ENCODE results near the gene ARGFX. TPM values are rescaled to one million over a fixed set of nuclear protein-coding genes. Genes with fewer than 3 reads are reported as not detected.

ARGFX gene
- total RNA-seq = not detected

DNA sequence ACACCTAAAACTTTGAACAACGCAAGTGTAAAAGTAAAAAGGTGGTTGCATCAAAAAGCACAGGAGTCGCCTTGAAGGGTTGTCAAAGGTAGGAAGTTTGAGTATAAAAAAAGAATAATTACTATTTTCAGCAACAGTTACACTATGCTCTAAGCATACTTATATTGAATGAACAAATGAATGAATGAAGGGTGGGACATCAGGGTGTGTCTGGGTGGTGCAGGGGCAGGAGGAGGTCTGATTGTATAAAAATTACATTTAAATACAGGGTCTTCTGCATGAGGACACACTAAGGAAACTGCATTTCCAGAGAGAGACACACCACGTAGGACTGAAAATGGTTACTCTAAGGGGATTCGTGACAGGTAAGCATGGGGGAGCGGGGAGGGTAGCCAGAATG is at the start of gene ARGFX:
ARGFX (plus strand) TSS at position 301 of the 400 bp plus-strand sequence. CDS start 2,765 bp downstream, outside the sequence.
- Histone ChIP-seq H3K9me3 (no peaks in the 10 kb centered on the region), H3K4me3 (no peak within 1 kb of the TSS), H3K27me3 (replicated peaks; ENCODE audit: insufficient read depth) (no peaks in the 10 kb centered on the region), H3K27ac (no peak within 1 kb of the TSS), H3K36me3 (no peaks in the 10 kb centered on the region), H3K4me1 (replicated peaks) (no peaks in the 10 kb centered on the region)
- WGBS = 94% methylated on average over 5 of the region's 5 CpGs
- no peak for TF ChIP-seq POLR2AphosphoS5 (IDR thresholded peaks at IDR 0.05)
- no peak for TF ChIP-seq CTCF (IDR thresholded peaks at IDR 0.05)
- TF ChIP-seq POLR2A (IDR thresholded peaks at IDR 0.05) = no peak
- intact Hi-C loops (cut with DNase I) = no loop called here
- no peak for DNase-seq (ENCODE audit: low spot score)

- TF ChIP-seq POLR2A (IDR thresholded peaks at IDR 0.05) (no peak), CTCF (IDR thresholded peaks at IDR 0.05) (no peak), POLR2AphosphoS5 (IDR thresholded peaks at IDR 0.05) (no peak)
- no peaks in the 10 kb centered on the region for H3K9me3 ChIP-seq
- 77% methylated on average over 5 of the region's 5 CpGs for WGBS
- no peak overlapping the region for H3K27ac ChIP-seq
- no peaks in the 10 kb centered on the region for H3K36me3 ChIP-seq
- H3K4me1 ChIP-seq (replicated peaks) = no peaks in the 10 kb centered on the region
- no peaks in the 10 kb centered on the region for H3K27me3 ChIP-seq (replicated peaks; ENCODE audit: insufficient read depth)
- H3K4me3 ChIP-seq = no peak overlapping the region
- no peak for DNase-seq (ENCODE audit: low spot score)
- intact Hi-C loops (cut with DNase I) = no loop called here
Measured at GRCh38 chr3:121517953-121518655, 49.6 kb upstream of the ARGFX start.

GRCh38 chr3:121520510-121520909 is 47.2 kb upstream of the ARGFX start:
- 97% methylated on average over 3 of the region's 3 CpGs for WGBS
- Histone ChIP-seq H3K27me3 (replicated peaks; ENCODE audit: insufficient read depth) (no peaks in the 10 kb centered on the region), H3K9me3 (no peaks in the 10 kb centered on the region), H3K27ac (no peak overlapping the region), H3K4me1 (replicated peaks) (no peaks in the 10 kb centered on the region), H3K4me3 (no peak overlapping the region), H3K36me3 (no peaks in the 10 kb centered on the region)
- intact Hi-C loops (cut with DNase I) = loop anchor here (10.0 kb wide), 1 partner anchor 956 kb away; no protein-coding TSS in a partner anchor
- DNase-seq (ENCODE audit: low spot score) = no peak
- TF ChIP-seq CTCF (IDR thresholded peaks at IDR 0.05) = no peak
- TF ChIP-seq POLR2A (IDR thresholded peaks at IDR 0.05) = no peak
- TF ChIP-seq POLR2AphosphoS5 (IDR thresholded peaks at IDR 0.05) = no peak

- Histone ChIP-seq H3K9me3 (no peaks in the 10 kb centered on the region), H3K4me3 (no peak overlapping the region), H3K27ac (no peak overlapping the region), H3K36me3 (no peaks in the 10 kb centered on the region), H3K27me3 (replicated peaks; ENCODE audit: insufficient read depth) (no peaks in the 10 kb centered on the region), H3K4me1 (replicated peaks) (no peaks in the 10 kb centered on the region)
- DNase-seq (ENCODE audit: low spot score) = no peak
- no peak for TF ChIP-seq POLR2A (IDR thresholded peaks at IDR 0.05)
- TF ChIP-seq CTCF (IDR thresholded peaks at IDR 0.05) = peak in 1 of 4 experiments; percentile 34
- 42% methylated on average over 3 of the region's 3 CpGs for WGBS
- intact Hi-C loops (cut with DNase I) = loop anchor here (10.0 kb wide), 1 partner anchor 965 kb away; no protein-coding TSS in a partner anchor
Measured at GRCh38 chr3:121529308-121529707, 38.4 kb upstream of the ARGFX start.

DNA sequence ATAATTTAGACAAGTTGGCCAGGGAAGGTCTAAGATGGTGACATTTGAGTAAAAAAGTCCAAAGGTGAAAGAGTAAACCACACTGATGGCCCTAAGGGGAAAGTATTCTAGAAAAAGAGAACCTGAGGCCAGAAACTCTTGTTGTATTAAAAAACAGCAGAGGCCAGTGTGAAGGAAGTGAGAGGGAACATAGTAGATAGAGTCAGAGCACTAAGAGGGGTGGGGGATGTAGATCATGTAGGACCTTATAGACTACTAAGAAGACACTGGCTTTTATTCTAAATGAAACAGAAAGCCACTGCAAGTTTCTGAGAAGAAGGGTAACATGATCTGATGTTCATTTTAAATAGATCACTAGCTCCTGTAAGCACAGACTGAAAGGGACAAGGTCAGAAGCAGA is 36.5 kb upstream of the ARGFX start:
- H3K36me3 ChIP-seq = no peaks in the 10 kb centered on the region
- H3K27me3 ChIP-seq (replicated peaks; ENCODE audit: insufficient read depth) = no peaks in the 10 kb centered on the region
- TF ChIP-seq POLR2A (IDR thresholded peaks at IDR 0.05) (no peak), CTCF (IDR thresholded peaks at IDR 0.05) (no peak), POLR2AphosphoS5 (IDR thresholded peaks at IDR 0.05) (no peak)
- no peaks in the 10 kb centered on the region for H3K9me3 ChIP-seq
- no peak overlapping the region for H3K27ac ChIP-seq
- no peak for DNase-seq (ENCODE audit: low spot score)
- no peaks in the 10 kb centered on the region for H3K4me1 ChIP-seq (replicated peaks)
- intact Hi-C loops (cut with DNase I) = no loop called here
- no peak overlapping the region for H3K4me3 ChIP-seq

Measured in prostate gland (tissue), 2 donors.